ENCODE data around the gene CDKAL1.

DNA sequence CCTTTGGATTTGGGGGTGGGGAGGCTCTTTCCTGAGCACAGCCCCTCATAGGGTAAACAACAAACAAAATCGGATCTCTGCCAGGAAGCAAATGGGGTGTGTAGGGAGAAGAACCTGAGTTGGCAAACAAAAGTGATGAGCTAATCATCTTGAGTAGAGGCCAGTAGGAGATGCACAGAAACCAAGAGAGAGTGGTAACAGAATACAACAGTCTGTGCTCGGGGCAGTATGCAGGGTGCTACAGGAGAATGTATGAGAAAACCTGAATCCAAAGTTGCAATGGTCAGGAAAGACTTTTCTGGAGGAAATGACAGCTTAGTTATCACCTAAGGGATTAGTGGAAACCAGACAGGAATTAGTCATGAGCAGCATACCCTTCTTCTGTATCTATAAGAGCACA is 177.8 kb downstream of the CDKAL1 start:
- TF ChIP-seq, protein P1, sequence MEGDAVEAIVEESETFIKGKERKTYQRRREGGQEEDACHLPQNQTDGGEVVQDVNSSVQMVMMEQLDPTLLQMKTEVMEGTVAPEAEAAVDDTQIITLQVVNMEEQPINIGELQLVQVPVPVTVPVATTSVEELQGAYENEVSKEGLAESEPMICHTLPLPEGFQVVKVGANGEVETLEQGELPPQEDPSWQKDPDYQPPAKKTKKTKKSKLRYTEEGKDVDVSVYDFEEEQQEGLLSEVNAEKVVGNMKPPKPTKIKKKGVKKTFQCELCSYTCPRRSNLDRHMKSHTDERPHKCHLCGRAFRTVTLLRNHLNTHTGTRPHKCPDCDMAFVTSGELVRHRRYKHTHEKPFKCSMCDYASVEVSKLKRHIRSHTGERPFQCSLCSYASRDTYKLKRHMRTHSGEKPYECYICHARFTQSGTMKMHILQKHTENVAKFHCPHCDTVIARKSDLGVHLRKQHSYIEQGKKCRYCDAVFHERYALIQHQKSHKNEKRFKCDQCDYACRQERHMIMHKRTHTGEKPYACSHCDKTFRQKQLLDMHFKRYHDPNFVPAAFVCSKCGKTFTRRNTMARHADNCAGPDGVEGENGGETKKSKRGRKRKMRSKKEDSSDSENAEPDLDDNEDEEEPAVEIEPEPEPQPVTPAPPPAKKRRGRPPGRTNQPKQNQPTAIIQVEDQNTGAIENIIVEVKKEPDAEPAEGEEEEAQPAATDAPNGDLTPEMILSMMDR (conservative IDR thresholded peaks at IDR 0.05), result no peak
- TF ChIP-seq EZH2 (IDR thresholded peaks at IDR 0.05; ENCODE audit: low read depth), result no peak
